H1 (cell line): Measurements from ENCODE around the gene NUBPL. TPM values are rescaled to one million over a fixed set of nuclear protein-coding genes. Genes with fewer than 3 reads are reported as not detected.

Source experiments
- CTCF ChIA-PET: fragments of 300-600 bp; sonication (Branson Sonifier 250); formaldehyde crosslinking; loops from one replicate; lab custom pipeline; 2021; ENCODE audit not compliant: partially characterized antibody; lab: Charles Lee
- POLR2A ChIA-PET: fragments of 300-600 bp; sonication (Branson Sonifier 250); formaldehyde crosslinking; loops from one replicate; lab custom pipeline; 2021; ENCODE audit warnings: inconsistent platforms; ENCODE audit not compliant: partially characterized antibody; lab: Charles Lee
- DNase-seq, 2 experiments: peaks; one replicate each; pipeline versions ENCODE4 v3.0.0 to v3.0.0-alpha.2; 2010 to 2022; ENCODE audit warnings: low spot score in 2 of 2, low read depth in 1 of 2, mixed read lengths in 1 of 2
- FAIRE-seq: peaks from 2 replicates; lab custom pipeline; 2011; peaks lifted over from hg19 to GRCh38; lab: Jason Lieb, UNC
- H2AFZ ChIP-seq: 2 replicates; pipeline ENCODE4 v1.8.1; 2012; ENCODE audit warnings: low read length, inconsistent platforms
- H2AK5ac ChIP-seq: 2 replicates; pipeline ENCODE4 v1.6.1; 2013; ENCODE audit warnings: low read depth, low read length
- H2BK120ac ChIP-seq: replicated peaks from 2 replicates; pipeline ENCODE3; 2013; ENCODE audit warnings: low read depth, low read length, inconsistent platforms
- H2BK12ac ChIP-seq: 2 replicates; pipeline ENCODE4 v1.6.1; 2013; ENCODE audit warnings: low read depth, low read length
- H2BK15ac ChIP-seq: 2 replicates; pipeline ENCODE4 v1.6.1; 2013; ENCODE audit warnings: low read length
- H2BK20ac ChIP-seq: 2 replicates; pipeline ENCODE4 v1.6.1; 2013; ENCODE audit warnings: low read length
- H2BK5ac ChIP-seq: 2 replicates; pipeline ENCODE4 v1.6.1; 2013; ENCODE audit warnings: low read depth, low read length
- H3K14ac ChIP-seq: 2 replicates; pipeline ENCODE4 v1.6.1; 2013; ENCODE audit warnings: inconsistent platforms; ENCODE audit not compliant: insufficient read length
- H3K18ac ChIP-seq: 2 replicates; pipeline ENCODE4 v1.6.1; 2013; ENCODE audit warnings: low read length; ENCODE audit errors: extremely low read depth
- H3K23ac ChIP-seq: 2 replicates; pipeline ENCODE4 v1.6.1; 2013; ENCODE audit warnings: inconsistent platforms; ENCODE audit not compliant: insufficient read length
- H3K23me2 ChIP-seq: 2 replicates; pipeline ENCODE4 v1.6.1; 2013; ENCODE audit warnings: low read depth, low read length
- H3K27ac ChIP-seq: 2 replicates; pipeline ENCODE4 v1.6.1; 2011; ENCODE audit warnings: low read depth, low read length, inconsistent platforms
- H3K27me3 ChIP-seq, 4 experiments: replicated peaks in 1 of 4; 1 replicate in 1 of 4; 2 replicates in 3 of 4; pipeline versions ENCODE4 v1.6.1 to v1.8.1; 2011 to 2013; ENCODE audit warnings: low read length in 3 of 4, mild to moderate bottlenecking in 3 of 4, inconsistent platforms in 2 of 4, mixed read lengths in 2 of 4, moderate library complexity in 1 of 4; ENCODE audit not compliant: control insufficient read depth in 3 of 4, insufficient read depth in 3 of 4; ENCODE audit errors: extremely low read depth in 1 of 4
- H3K36me3 ChIP-seq, 4 experiments: 2 replicates each; pipeline versions ENCODE4 v1.6.1 to v1.8.1; 2011 to 2013; ENCODE audit warnings: mild to moderate bottlenecking in 4 of 4, low read length in 3 of 4, moderate library complexity in 2 of 4, control low read depth in 1 of 4, inconsistent platforms in 1 of 4; ENCODE audit not compliant: insufficient read depth in 4 of 4, control insufficient read depth in 2 of 4
- H3K4ac ChIP-seq: replicated peaks from 2 replicates; pipeline ENCODE3; 2013; ENCODE audit warnings: low read length, low read depth, mixed read lengths, inconsistent platforms; ENCODE audit not compliant: insufficient read length
- H3K4me1 ChIP-seq, 4 experiments: replicated peaks in 1 of 4; 1 replicate in 1 of 4; 2 replicates in 3 of 4; pipeline versions ENCODE4 v1.6.1 to v1.8.1; 2011 to 2013; ENCODE audit warnings: low read length in 3 of 4, inconsistent platforms in 2 of 4, mixed read lengths in 1 of 4; ENCODE audit not compliant: insufficient read depth in 4 of 4, control insufficient read depth in 3 of 4
- H3K4me2 ChIP-seq, 2 experiments: 2 replicates each; pipeline versions ENCODE4 v1.6.1 to v1.8.1; 2011 to 2013; ENCODE audit warnings: low read depth in 2 of 2, low read length in 2 of 2, control low read depth in 1 of 2, inconsistent platforms in 1 of 2, mild to moderate bottlenecking in 1 of 2; ENCODE audit not compliant: insufficient read depth in 1 of 2
- H3K4me3 ChIP-seq, 4 experiments: fragments of 200-600, 300-600 bp in 1 of 4; sonication (generic), shearing (Covaris generic), sonication (Bioruptor Twin) in 1 of 4; 2 replicates each; pipeline versions ENCODE4 v1.5.1 to v1.8.1; 2011 to 2016; ENCODE audit warnings: low read length in 4 of 4, low read depth in 3 of 4, control low read depth in 2 of 4, inconsistent platforms in 2 of 4, mild to moderate bottlenecking in 2 of 4, mixed read lengths in 1 of 4, moderate library complexity in 1 of 4; ENCODE audit not compliant: insufficient read depth in 2 of 4; ENCODE audit errors: extremely low read depth in 1 of 4
- H3K56ac ChIP-seq: replicated peaks from 2 replicates; pipeline ENCODE3; 2013; ENCODE audit warnings: low read depth, mild to moderate bottlenecking, mixed read lengths, low read length, inconsistent platforms; ENCODE audit not compliant: insufficient read length
- H3K79me1 ChIP-seq: 2 replicates; pipeline ENCODE4 v1.6.1; 2013; ENCODE audit warnings: low read depth, low read length, control low read depth
- H3K79me2 ChIP-seq, 2 experiments: 2 replicates each; pipeline versions ENCODE4 v1.6.1 to v1.8.1; 2012 to 2013; ENCODE audit warnings: low read length in 2 of 2, mild to moderate bottlenecking in 2 of 2, inconsistent platforms in 1 of 2; ENCODE audit not compliant: insufficient read depth in 2 of 2, control insufficient read depth in 1 of 2
- H3K9ac ChIP-seq, 4 experiments: replicated peaks in 1 of 4; 1 replicate in 1 of 4; 2 replicates in 3 of 4; pipeline versions ENCODE4 v1.6.1 to v1.8.1; 2011 to 2013; ENCODE audit warnings: low read depth in 3 of 4, low read length in 3 of 4, control low read depth in 2 of 4, mild to moderate bottlenecking in 2 of 4, moderate library complexity in 2 of 4, inconsistent platforms in 1 of 4; ENCODE audit errors: extremely low read depth in 1 of 4
- H3K9me3 ChIP-seq, 2 experiments: 2 replicates each; pipeline versions ENCODE4 v1.6.1 to v1.8.1; 2012 to 2013; ENCODE audit warnings: mild to moderate bottlenecking in 2 of 2, moderate library complexity in 2 of 2, control low read depth in 1 of 2, inconsistent platforms in 1 of 2, low read depth in 1 of 2, low read length in 1 of 2, mixed read lengths in 1 of 2; ENCODE audit not compliant: insufficient read depth in 2 of 2
- H4K20me1 ChIP-seq, 2 experiments: replicated peaks in 1 of 2; 2 replicates each; pipeline versions ENCODE3 to v1.8.1; 2011 to 2013; ENCODE audit warnings: inconsistent platforms in 2 of 2, low read length in 2 of 2, mild to moderate bottlenecking in 1 of 2; ENCODE audit not compliant: insufficient read depth in 2 of 2, control insufficient read depth in 1 of 2
- H4K5ac ChIP-seq: 2 replicates; pipeline ENCODE4 v1.6.1; 2013; ENCODE audit warnings: low read length, low read depth, mixed read lengths, inconsistent platforms; ENCODE audit not compliant: insufficient read length
- H4K8ac ChIP-seq: 2 replicates; pipeline ENCODE4 v1.8.0; 2013; ENCODE audit warnings: mild to moderate bottlenecking, moderate library complexity, low read length, inconsistent platforms; ENCODE audit not compliant: insufficient read depth; ENCODE audit errors: extremely low read depth
- H4K91ac ChIP-seq: replicated peaks from 2 replicates; pipeline ENCODE3; 2013; ENCODE audit warnings: low read length, mixed read lengths, inconsistent platforms; ENCODE audit not compliant: insufficient read length
- BCL11A ChIP-seq, 2 experiments: IDR thresholded peaks; one replicate each; pipeline ENCODE4 v1.6.1; 2011; ENCODE audit warnings: low read depth in 2 of 2, low read length in 2 of 2, mild to moderate bottlenecking in 2 of 2
- BRCA1 ChIP-seq: IDR thresholded peaks from 2 replicates; pipeline ENCODE4 v1.6.1; 2012; ENCODE audit warnings: low read depth, low read length, improper control_type of control experiment
- CEBPB ChIP-seq: IDR thresholded peaks from 2 replicates; pipeline ENCODE4 v1.6.1; 2012; ENCODE audit warnings: low read depth, low read length
- E2F6 ChIP-seq: IDR thresholded peaks from 2 replicates; pipeline ENCODE4 v1.6.1; 2012; ENCODE audit warnings: inconsistent platforms
- EZH2 ChIP-seq: fragments of 200-600 bp; sonication (generic); IDR thresholded peaks from 2 replicates; pipeline ENCODE4 v1.7.1; 2012; ENCODE audit warnings: low read depth, mild to moderate bottlenecking, moderate library complexity, low read length, inconsistent platforms; ENCODE audit not compliant: severe bottlenecking
- FOSL1 ChIP-seq: IDR thresholded peaks from 2 replicates; pipeline ENCODE4 v1.6.1; 2011; ENCODE audit warnings: mild to moderate bottlenecking, low read depth, low read length, moderate library complexity; ENCODE audit not compliant: insufficient read depth
- KDM1A ChIP-seq: fragments of 200-600, 300-600 bp; sonication (generic); IDR thresholded peaks from 2 replicates; pipeline ENCODE4 v1.7.1; 2016; ENCODE audit warnings: mild to moderate bottlenecking, low read length, borderline replicate concordance
- NRF1 ChIP-seq: IDR thresholded peaks from 2 replicates; pipeline ENCODE4 v1.6.1; 2011; ENCODE audit warnings: mild to moderate bottlenecking, low read depth, low read length, improper control_type of control experiment
- PHF8 ChIP-seq: fragments of 200-600 bp; sonication (generic); conservative IDR thresholded peaks from 2 replicates; pipeline ENCODE4 v1.7.1; 2012; ENCODE audit warnings: low read depth, mild to moderate bottlenecking, inconsistent platforms, low read length, moderate library complexity
- POLR2A ChIP-seq, 2 experiments: IDR thresholded peaks; 1 replicate in 1 of 2; 2 replicates in 1 of 2; pipeline ENCODE4 v1.6.1; 2011; ENCODE audit warnings: low read depth in 2 of 2, low read length in 2 of 2, mild to moderate bottlenecking in 2 of 2; ENCODE audit errors: control extremely low read depth in 1 of 2
- RAD21 ChIP-seq, 2 experiments: IDR thresholded peaks in 1 of 2; conservative IDR thresholded peaks in 1 of 2; 2 replicates each; pipeline ENCODE4 v1.6.1; 2011; ENCODE audit warnings: low read depth in 2 of 2, low read length in 2 of 2, improper control_type of control experiment in 1 of 2, inconsistent platforms in 1 of 2, mild to moderate bottlenecking in 1 of 2, moderate library complexity in 1 of 2
- RFX5 ChIP-seq: IDR thresholded peaks from 2 replicates; pipeline ENCODE4 v1.6.1; 2011; ENCODE audit warnings: low read depth, low read length, improper control_type of control experiment, borderline replicate concordance
- RXRA ChIP-seq: IDR thresholded peaks from 2 replicates; pipeline ENCODE4 v1.6.1; 2011; ENCODE audit warnings: low read depth, mild to moderate bottlenecking, low read length, moderate library complexity; ENCODE audit not compliant: insufficient read depth
- SP4 ChIP-seq: IDR thresholded peaks from 2 replicates; pipeline ENCODE4 v1.6.1; 2012; ENCODE audit warnings: low read length, inconsistent platforms
- YY1 ChIP-seq: IDR thresholded peaks from 2 replicates; pipeline ENCODE4 v1.6.1; 2011; ENCODE audit warnings: low read depth, mild to moderate bottlenecking, low read length
- WGBS, 2 experiments: shearing (Covaris generic) in 1 of 2; methylation state at CpG; one replicate each; pipeline versions ENCODE4 v1.1.6 to v1.1.7; 2013 to 2015; ENCODE audit warnings: low lambda C conversion rate in 2 of 2, mixed read lengths in 2 of 2, inconsistent platforms in 1 of 2, low coverage in 1 of 2, missing lambda C conversion rate in 1 of 2; ENCODE audit not compliant: insufficient replicate concordance in 2 of 2, insufficient coverage in 1 of 2, insufficient read length in 1 of 2; ENCODE audit errors: extremely low coverage in 1 of 2, missing lambda C conversion rate in 1 of 2; 5-methylcytosine and 5-hydroxymethylcytosine counted together
- polyA plus RNA-seq, 7 experiments: library from polyadenylated mRNA; depleted of rRNA in 3 of 7; stranded (reverse) in 5 of 7; unstranded in 2 of 7; fragments of >200 nt in 5 of 7; fragments of 200-250 nt in 2 of 7; gene quantifications; 1 replicate in 5 of 7; 2 replicates in 1 of 7; 4 replicates in 1 of 7; pipeline versions ENCODE4 v1.2.1 to v1.2.3, GENCODE V29; 2011 to 2013; ENCODE audit warnings: missing spikeins in 2 of 7, mixed read lengths in 2 of 7
- total RNA-seq: library from RNA; stranded (reverse); fragmentation: NEBNext Ultra II Directional; extraction: Animal tissue kit (Norgen Biotek cat#: 25700); gene quantifications from 2 replicates; pipeline ENCODE4 v1.2.1, GENCODE V29; 2021

Gene NUBPL
- total and polyA plus RNA-seq, 2 of the 8 experiments (the other 6 are each of a cell fraction or from before 2014, with no cell fraction given) = 1.6 to 6.8 TPM

GRCh38 chr14:31834616-31835015 is 273.4 kb downstream of the NUBPL start:
- Histone ChIP-seq H3K27ac (no peak overlapping the region), H3K18ac (no peak overlapping the region)
- CTCF ChIA-PET = no interaction called here
- no peak for TF ChIP-seq KDM1A
- TF ChIP-seq YY1 = no peak
- no peak for TF ChIP-seq POLR2A (IDR thresholded peaks at IDR 0.05; ENCODE audit: control extremely low read depth in 1 of 2, low read depth in 2 of 2, low read length in 2 of 2)
- no peak for TF ChIP-seq E2F6
- TF ChIP-seq EZH2 = no peak
- TF ChIP-seq NRF1 = no peak
- TF ChIP-seq BCL11A (IDR thresholded peaks at IDR 0.05; ENCODE audit: low read depth in 2 of 2, low read length in 2 of 2) = no peak
- TF ChIP-seq BRCA1 = no peak
- TF ChIP-seq CEBPB = no peak
- TF ChIP-seq FOSL1 = no peak
- TF ChIP-seq RXRA = no peak
- no peak for TF ChIP-seq RAD21 (IDR thresholded peaks at IDR 0.05 in 1 of 2, conservative IDR thresholded peaks at IDR 0.05 in 1 of 2; ENCODE audit: low read depth in 2 of 2, low read length in 2 of 2)
- TF ChIP-seq PHF8 = no peak
- TF ChIP-seq SP4 = no peak
- no peak for TF ChIP-seq RFX5

More at GRCh38 chr14:31834616-31835015, 273.4 kb downstream of the NUBPL start:
- Histone ChIP-seq H4K8ac (no peak overlapping the region), H4K20me1 (no peaks in the 10 kb centered on the region), H3K4me3 (no peak overlapping the region), H3K4me2 (no peak overlapping the region), H2BK12ac (no peak overlapping the region), H2BK15ac (no peak overlapping the region), H2BK120ac (no peak overlapping the region), H4K5ac (no peak overlapping the region), H4K91ac (no peak overlapping the region), H3K9ac (no peak overlapping the region), H3K4ac (no peak overlapping the region), H2AFZ (no peak overlapping the region), H2BK5ac (no peak overlapping the region), H3K23ac (no peak overlapping the region), H3K79me2 (no peaks in the 10 kb centered on the region), H3K36me3 (no peaks in the 10 kb centered on the region), H3K79me1 (no peaks in the 10 kb centered on the region), H3K56ac (no peak overlapping the region), H3K23me2 (peaks cover 2% of the 10 kb centered on the region; the same call in 1 of the 2 replicates), H2AK5ac (no peak overlapping the region), H3K27me3 (no peaks in the 10 kb centered on the region), H2BK20ac (no peak overlapping the region), H3K14ac (no peak overlapping the region), H3K4me1 (no peaks in the 10 kb centered on the region), H3K9me3 (no peaks in the 10 kb centered on the region)
- POLR2A ChIA-PET = no interaction called here
- WGBS, 2 experiments = 88% methylated on average over 1 of the region's 1 CpG; no CpG with 5 or more reads in 1 of the 2 experiments
- no peak for FAIRE-seq
- no peak for DNase-seq
